Measurements from ENCODE around the gene CENPQ.
"Not testable (repeated sequence)": the region's sequence is repeated elsewhere in the genome, so short reads cannot be mapped to it uniquely, and the experiment has no call there.

CENPQ gene, protein sequence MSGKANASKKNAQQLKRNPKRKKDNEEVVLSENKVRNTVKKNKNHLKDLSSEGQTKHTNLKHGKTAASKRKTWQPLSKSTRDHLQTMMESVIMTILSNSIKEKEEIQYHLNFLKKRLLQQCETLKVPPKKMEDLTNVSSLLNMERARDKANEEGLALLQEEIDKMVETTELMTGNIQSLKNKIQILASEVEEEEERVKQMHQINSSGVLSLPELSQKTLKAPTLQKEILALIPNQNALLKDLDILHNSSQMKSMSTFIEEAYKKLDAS

DNA sequence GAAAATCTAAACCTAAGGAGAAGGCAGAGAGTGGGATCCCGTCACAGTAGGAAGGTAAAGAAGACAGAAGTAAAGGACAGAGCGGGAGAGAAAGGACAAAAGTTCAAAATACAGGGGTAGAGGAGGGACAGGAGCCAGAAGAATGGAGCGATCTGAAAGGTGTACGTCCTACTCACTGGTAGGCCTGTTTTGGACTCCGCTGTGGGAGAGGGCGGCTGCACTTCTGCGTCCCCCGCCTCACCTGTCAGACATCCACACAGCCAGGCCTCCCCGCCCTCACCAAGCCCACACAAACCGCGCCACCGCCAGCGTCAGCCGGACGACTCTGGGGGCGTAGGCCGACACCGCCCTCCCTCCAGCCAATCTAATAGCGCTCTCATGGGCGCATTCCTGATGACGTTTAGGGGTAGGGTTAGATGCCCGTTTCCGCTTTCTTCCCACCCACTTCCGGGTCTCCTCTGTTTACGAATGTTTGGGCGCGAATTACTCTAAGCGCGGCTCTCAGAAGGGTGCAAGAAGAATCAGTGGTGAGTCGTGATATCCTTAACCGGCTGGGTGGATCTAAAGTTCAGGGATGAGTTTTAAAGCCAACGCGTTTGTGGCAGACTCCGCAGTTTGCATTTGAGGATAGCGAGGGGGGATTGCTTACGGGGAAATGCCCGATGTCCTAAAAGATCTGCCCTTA is at the start of gene CENPQ, which contains the start of gene MMUT:
TSS of gene CENPQ (plus strand) at position 444 of the 685 bp plus-strand sequence. CDS start 6,807 bp downstream, outside the sequence.
TSS of gene MMUT (minus strand) at position 327 of the 685 bp plus-strand sequence. CDS start 3,787 bp downstream, outside the sequence.
- peak; percentile 94 for DNase-seq (ENCODE audit: low spot score)

- peak; percentile 44 for DNase-seq (ENCODE audit: low spot score)
Measured at GRCh38 chr6:49415358-49415757, 47.8 kb upstream of the CENPQ start.

GRCh38 chr6:49416195-49416594 is 47.0 kb upstream of the CENPQ start:
- peak; percentile 3 for DNase-seq (ENCODE audit: low spot score)

- DNase-seq (ENCODE audit: low spot score): peak; percentile 34
Measured at GRCh38 chr6:49423817-49424216, 39.4 kb upstream of the CENPQ start.

- peak; percentile 58 for DNase-seq (ENCODE audit: low spot score)
Measured at GRCh38 chr6:49430187-49430586, 33.0 kb upstream of the CENPQ start.

GRCh38 chr6:49430866-49431265 is 32.3 kb upstream of the CENPQ start:
- DNase-seq (ENCODE audit: low spot score): peak; percentile 9

DNA sequence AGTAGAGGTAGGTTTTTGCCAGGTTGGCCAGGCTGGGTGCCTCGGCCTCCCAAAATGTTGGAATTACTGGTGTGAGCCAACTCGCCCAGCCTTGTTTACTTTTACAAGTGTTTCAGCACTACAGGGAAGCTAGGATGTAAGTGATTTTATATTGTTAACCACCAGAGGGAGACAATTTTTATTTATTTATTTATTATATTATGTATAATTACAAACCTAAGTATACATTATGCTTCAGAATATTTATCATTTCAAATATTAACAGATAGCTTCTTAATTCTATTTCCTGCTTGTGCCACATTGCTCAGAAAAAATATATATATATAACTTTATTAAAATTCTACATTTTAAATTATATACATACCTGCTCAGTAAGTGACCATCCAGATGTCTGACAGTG is 9.9 kb upstream of the CENPQ start:
- DNase-seq (ENCODE audit: low spot score): peak; percentile 10

DNA sequence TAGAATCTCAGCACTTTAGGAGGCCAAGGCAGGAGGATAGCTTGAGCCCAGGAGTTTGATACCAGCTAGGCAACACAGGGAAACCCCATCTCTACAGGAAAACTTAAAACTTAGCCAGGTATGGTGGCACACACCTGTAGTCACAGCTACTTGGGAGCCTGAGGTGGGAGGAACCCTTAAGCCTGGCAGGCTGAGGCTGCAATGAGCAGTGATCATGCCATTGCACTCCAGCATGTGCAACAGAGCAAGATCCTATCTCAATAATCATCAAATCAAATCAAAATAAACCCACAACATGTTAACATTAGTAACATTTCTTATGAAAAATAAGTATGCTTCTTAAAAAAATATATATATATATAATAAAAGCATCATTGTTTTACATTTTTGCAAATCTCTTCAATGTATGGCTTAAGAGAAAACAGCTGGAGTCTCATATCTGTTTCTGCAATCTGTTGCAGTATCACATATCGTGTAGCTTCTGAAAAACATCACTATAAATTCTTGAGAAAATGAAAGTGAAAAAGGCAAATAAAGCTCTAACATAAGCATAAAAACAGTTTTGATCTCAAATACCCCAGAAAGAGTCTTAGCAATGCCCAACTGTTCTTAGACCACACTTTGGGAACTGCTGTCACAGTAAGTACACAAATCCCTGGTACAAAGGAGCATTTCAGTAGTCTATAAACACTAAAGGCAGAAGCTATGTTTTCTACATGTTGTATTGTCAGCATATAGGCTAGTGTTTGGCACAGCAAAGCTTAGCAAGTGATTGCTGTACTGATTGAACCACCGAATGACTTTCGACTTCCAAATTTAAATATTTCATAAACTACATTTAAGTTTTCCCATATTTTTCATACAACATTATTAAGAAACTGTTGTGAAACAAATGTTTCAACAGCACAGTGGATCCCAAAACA is 8.1 kb upstream of the CENPQ start:
- no peak for DNase-seq (ENCODE audit: low spot score)

- DNase-seq (ENCODE audit: low spot score): peak; percentile 6
Measured at GRCh38 chr6:49457771-49458170, 5.4 kb upstream of the CENPQ start.

DNA sequence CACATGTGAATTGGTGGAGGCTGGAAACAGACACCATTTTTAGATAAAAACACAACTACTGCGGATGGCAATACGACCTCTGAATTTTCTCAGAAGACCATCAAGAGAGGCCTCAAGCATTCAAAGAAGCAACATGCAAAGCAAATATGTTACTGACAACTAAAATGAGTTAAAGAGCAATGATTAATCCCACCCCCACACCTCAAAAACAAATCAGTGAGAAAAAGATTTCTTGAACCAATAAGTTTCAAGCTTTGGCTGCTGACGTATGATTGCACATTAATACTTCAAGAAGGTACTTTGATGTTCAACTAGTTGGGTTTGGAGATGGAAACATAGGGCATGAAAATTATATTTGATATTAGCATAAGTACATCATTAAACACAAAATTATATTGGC is 1.1 kb upstream of the CENPQ start:
- DNase-seq (ENCODE audit: low spot score): no peak

DNA sequence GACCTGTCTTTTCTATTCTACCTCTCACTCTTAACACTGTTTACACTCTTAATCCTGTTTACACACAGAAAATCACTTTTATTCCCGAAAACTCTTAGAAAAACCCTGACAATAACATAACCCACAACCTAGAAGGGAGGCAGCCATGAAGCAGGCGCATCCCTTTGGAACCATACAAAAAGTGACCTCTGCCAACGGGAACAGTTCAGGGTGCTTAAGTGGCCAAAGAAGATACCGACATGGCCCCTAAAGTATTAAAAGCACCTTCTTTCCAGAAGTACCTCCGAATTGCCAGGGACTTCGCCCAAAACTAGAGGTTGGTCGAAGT is 607 bp upstream of the CENPQ start:
- DNase-seq (ENCODE audit: low spot score): no peak

DNA sequence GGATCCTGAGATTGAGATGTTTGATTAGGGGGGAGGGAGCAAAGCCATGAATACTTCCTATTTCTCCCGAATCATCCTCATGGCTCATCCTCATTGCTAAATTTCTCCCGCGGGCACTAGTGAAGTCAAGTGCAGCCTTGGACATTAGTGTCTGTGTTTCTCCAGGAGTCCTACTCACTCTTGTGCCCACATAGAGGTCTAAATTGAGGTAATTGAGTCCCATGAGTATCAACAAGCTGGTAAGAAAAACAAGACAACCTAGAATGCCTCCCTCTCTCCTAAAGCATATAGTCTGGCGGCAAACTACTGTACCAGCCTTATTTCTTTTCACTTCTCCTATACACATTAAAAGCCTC is 420 bp downstream of the CENPQ start:
- no peak for DNase-seq (ENCODE audit: low spot score)

- DNase-seq (ENCODE audit: low spot score): no peak
Measured at GRCh38 chr6:49464691-49465090, 1.5 kb downstream of the CENPQ start.

DNA sequence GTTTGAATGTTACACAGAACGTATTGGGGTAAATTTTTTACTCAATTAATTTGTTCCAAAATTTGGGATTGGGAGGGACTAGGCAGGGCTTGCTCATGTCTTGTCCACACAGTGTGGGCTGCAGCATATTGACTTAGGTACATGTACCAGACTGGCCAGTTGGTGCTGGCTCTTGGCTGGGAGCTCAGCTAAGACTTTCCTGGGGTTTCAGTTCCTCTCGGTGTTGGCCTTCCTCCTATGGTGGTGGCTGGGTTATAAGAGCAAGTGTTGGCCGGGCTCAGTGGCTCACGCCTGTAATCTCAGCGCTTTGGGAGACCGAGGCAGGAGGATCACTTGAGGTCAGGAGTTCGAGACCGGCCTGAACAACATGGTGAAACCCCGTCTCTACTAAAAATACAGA is 4.9 kb downstream of the CENPQ start:
- no peak for DNase-seq (ENCODE audit: low spot score)

GRCh38 chr6:49476564-49476963 is 13.4 kb downstream of the CENPQ start:
- not testable (repeated sequence) for DNase-seq (ENCODE audit: low spot score)

GRCh38 chr6:49479308-49479970 is 16.3 kb downstream of the CENPQ start:
- DNase-seq (ENCODE audit: low spot score): no peak

GRCh38 chr6:49481846-49482245 is 18.7 kb downstream of the CENPQ start:
- not testable (repeated sequence) for DNase-seq (ENCODE audit: low spot score)

GRCh38 chr6:49483380-49483779 is 20.2 kb downstream of the CENPQ start:
- DNase-seq (ENCODE audit: low spot score): not testable (repeated sequence)

DNA sequence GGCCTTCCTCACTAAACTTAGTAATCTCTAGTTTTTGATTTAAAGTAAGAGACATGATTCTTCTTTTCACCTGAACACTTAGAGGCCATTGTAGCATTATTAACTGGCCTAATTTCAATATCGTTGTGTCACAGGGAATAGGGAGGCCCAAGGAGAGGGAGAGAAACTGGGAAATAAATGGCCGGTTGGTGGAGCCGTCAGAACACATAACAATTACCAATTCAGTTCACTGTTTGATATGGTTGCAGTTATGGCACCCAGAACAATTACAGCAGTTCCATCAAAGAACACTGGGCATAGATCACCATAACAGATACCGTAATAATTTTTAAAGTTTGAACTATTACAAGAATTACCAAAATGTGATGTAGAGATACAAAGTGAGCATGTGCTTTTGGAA is 27.5 kb downstream of the CENPQ start:
- no peak for DNase-seq (ENCODE audit: low spot score)

DNA sequence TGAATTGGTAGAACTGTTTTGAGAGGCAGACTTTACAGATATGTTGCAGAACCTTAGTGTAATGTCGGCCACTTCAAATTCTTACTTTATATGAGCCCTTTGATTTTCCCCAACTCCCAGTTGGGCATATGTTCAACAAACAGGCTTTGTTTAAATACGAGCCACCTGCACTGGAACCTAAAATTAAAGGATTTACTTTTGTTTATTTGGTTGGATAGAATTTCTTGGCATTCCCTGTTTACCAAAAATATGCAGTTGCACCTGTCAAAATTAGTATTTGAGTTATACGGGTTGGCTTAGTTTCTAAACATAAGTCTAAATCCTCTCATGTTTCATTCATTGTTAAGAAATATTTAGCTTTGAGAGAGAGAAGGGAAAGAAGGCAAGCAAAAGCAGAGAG is 34.1 kb downstream of the CENPQ start:
- no peak for DNase-seq (ENCODE audit: low spot score)

DNA sequence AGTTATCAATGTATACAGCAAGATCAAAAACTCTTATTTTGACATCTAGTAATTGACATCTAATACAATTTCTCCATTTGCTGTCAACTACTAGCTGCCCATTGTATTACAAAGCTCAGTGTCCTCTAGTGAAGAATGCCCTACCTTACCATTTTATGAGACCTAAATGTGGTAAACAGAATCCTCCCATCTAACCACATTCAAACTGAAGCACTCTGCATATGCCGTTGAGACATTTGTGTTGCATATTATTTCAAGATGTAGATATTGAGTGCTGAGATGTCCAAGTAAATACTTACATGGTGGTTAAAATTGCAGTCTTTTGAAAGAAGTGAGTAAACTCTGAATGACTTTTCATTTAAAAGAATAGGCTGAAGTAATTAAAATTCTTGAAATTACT is 36.0 kb downstream of the CENPQ start:
- DNase-seq (ENCODE audit: low spot score): no peak

GRCh38 chr6:49499623-49500022 is 36.5 kb downstream of the CENPQ start, which contains the start of gene GLYATL3:
Gene GLYATL3 (plus strand): TSS chr6:49499923. CDS start chr6:49511991, 12,068 bp downstream.
- no peak for DNase-seq (ENCODE audit: low spot score)
